GM23338 (cell line): ENCODE results near the gene DNAH17. TPM values are rescaled to one million over a fixed set of nuclear protein-coding genes. Genes with fewer than 3 reads are reported as not detected.

Experiments
- ATAC-seq: fragments of 200-7000 bp; cut with Tn5 transposase; 3 replicates; pipeline ENCODE4 v1.9.1; 2020
- DNase-seq: peaks from one replicate; pipeline ENCODE4 v3.0.0-alpha.2; 2015; ENCODE audit warnings: low spot score
- H2AFZ ChIP-seq: fragments of 200-600 bp; sonication (generic); 2 replicates; pipeline ENCODE4 v1.8.0; 2016; ENCODE audit warnings: antibody characterized with exemption, mild to moderate bottlenecking, moderate library complexity
- H3F3A ChIP-seq: fragments of 200-600 bp; sonication (generic); replicated peaks from 2 replicates; pipeline ENCODE4 v1.8.0; 2017; ENCODE audit warnings: antibody characterized with exemption, mixed run types, low read depth
- H3K27ac ChIP-seq: fragments of 200-600 bp; sonication (generic); 2 replicates; pipeline ENCODE4 v1.6.1; 2016; ENCODE audit warnings: low read depth
- H3K27me3 ChIP-seq: fragments of 200-600 bp; sonication (generic); 2 replicates; pipeline ENCODE4 v1.8.0; 2016; ENCODE audit warnings: mild to moderate bottlenecking, mixed run types, moderate library complexity; ENCODE audit not compliant: insufficient read depth
- H3K36me3 ChIP-seq: fragments of 200-600 bp; sonication (generic); 2 replicates; pipeline ENCODE4 v1.8.0; 2016; ENCODE audit warnings: mild to moderate bottlenecking; ENCODE audit not compliant: insufficient read depth
- H3K4me1 ChIP-seq: fragments of 200-600 bp; sonication (generic); 2 replicates; pipeline ENCODE4 v1.8.0; 2016; ENCODE audit warnings: mild to moderate bottlenecking, moderate library complexity; ENCODE audit not compliant: insufficient read depth
- H3K4me2 ChIP-seq: fragments of 200-600 bp; sonication (generic); 2 replicates; pipeline ENCODE4 v1.7.1; 2017; ENCODE audit warnings: mixed run types
- H3K4me3 ChIP-seq: fragments of 200-600 bp; sonication (generic); 2 replicates; pipeline ENCODE4 v1.6.1; 2016; ENCODE audit warnings: mixed run types
- H3K79me2 ChIP-seq: fragments of 200-600 bp; sonication (generic); replicated peaks from 2 replicates; pipeline ENCODE4 v1.8.0; 2017; ENCODE audit warnings: mild to moderate bottlenecking; ENCODE audit not compliant: insufficient read depth
- H3K9me2 ChIP-seq: fragments of 200-600 bp; sonication (generic); 2 replicates; pipeline ENCODE4 v1.8.0; 2017; ENCODE audit not compliant: insufficient read depth
- H4K20me1 ChIP-seq: fragments of 200-600 bp; sonication (generic); replicated peaks from 2 replicates; pipeline ENCODE4 v1.8.0; 2017; ENCODE audit warnings: mild to moderate bottlenecking; ENCODE audit not compliant: insufficient read depth
- H3K27ac Mint-ChIP-seq: 2 replicates; pipeline ENCODE4 v1.8.0; 2020; ENCODE audit warnings: inconsistent platforms, mild to moderate bottlenecking, moderate library complexity, mixed read lengths
- H3K27me3 Mint-ChIP-seq: 3 replicates; pipeline ENCODE4 v1.8.0; 2022; ENCODE audit warnings: low read depth, mild to moderate bottlenecking, moderate library complexity, mixed read lengths, inconsistent platforms; ENCODE audit not compliant: insufficient read depth, poor library complexity
- H3K36me3 Mint-ChIP-seq: 3 replicates; pipeline ENCODE4 v1.8.0; 2021; ENCODE audit warnings: low read depth, mild to moderate bottlenecking, inconsistent platforms, moderate library complexity, mixed read lengths
- H3K4me1 Mint-ChIP-seq: 3 replicates; pipeline ENCODE4 v1.8.0; 2020; ENCODE audit warnings: mild to moderate bottlenecking, inconsistent platforms, mixed read lengths
- H3K4me3 Mint-ChIP-seq: 3 replicates; pipeline ENCODE4 v1.8.0; 2021; ENCODE audit warnings: moderate library complexity, mild to moderate bottlenecking, inconsistent platforms, mixed read lengths
- H3K9me3 Mint-ChIP-seq: 3 replicates; pipeline ENCODE4 v1.8.0; 2020; ENCODE audit warnings: moderate library complexity, mild to moderate bottlenecking, inconsistent platforms, mixed read lengths
- CREB1 ChIP-seq: fragments of 250-450 bp; sonication (Bioruptor Pico); IDR thresholded peaks from 2 replicates; pipeline ENCODE4 v1.5.0; 2020; ENCODE audit warnings: low read depth, mild to moderate bottlenecking, moderate library complexity
- EZH2phosphoT487 ChIP-seq: fragments of 200-600 bp; sonication (generic); IDR thresholded peaks from one replicate; pipeline ENCODE4 v1.8.1; 2018; ENCODE audit warnings: antibody characterized with exemption; ENCODE audit not compliant: unreplicated experiment
- JUNB ChIP-seq: IDR thresholded peaks from one replicate; pipeline ENCODE4 v1.6.1; 2016; ENCODE audit warnings: antibody characterized with exemption; ENCODE audit not compliant: unreplicated experiment
- NANOG ChIP-seq: IDR thresholded peaks from 2 replicates; pipeline ENCODE4 v1.6.1; 2016; ENCODE audit warnings: antibody characterized with exemption, borderline replicate concordance
- POLR2AphosphoS5 ChIP-seq: IDR thresholded peaks from 2 replicates; pipeline ENCODE4 v1.6.1; 2016; ENCODE audit warnings: antibody characterized with exemption, low read depth
- REST ChIP-seq: IDR thresholded peaks from one replicate; pipeline ENCODE4 v1.6.1; 2018; ENCODE audit warnings: antibody characterized with exemption; ENCODE audit not compliant: unreplicated experiment
- STAT1 ChIP-seq: IDR thresholded peaks from one replicate; pipeline ENCODE4 v1.6.1; 2016; ENCODE audit warnings: antibody characterized with exemption; ENCODE audit not compliant: unreplicated experiment
- ZNF114 ChIP-seq: fragments of 250-450 bp; sonication (Bioruptor Pico); IDR thresholded peaks from 2 replicates; pipeline ENCODE4 v1.5.0; 2020; ENCODE audit warnings: mild to moderate bottlenecking, moderate library complexity
- ZNF462 ChIP-seq: fragments of 250-450 bp; sonication (Bioruptor Pico); IDR thresholded peaks from 2 replicates; pipeline ENCODE4 v1.5.0; 2020; ENCODE audit warnings: mild to moderate bottlenecking, moderate library complexity
- polyA plus RNA-seq: library from polyadenylated mRNA; unstranded; fragments of >200 nt; fragmentation: Nextera tagmentation; extraction: Ambion mirVana; gene quantifications from 2 replicates; pipeline ENCODE4 v1.2.1, GENCODE V29; 2016
- total RNA-seq: library from RNA; depleted of rRNA; stranded (reverse); fragments of >200 nt; shearing (Covaris generic); gene quantifications from 2 replicates; pipeline ENCODE4 v1.2.3, GENCODE V29; 2014
- TF ChIP-seq, protein P1 (sequence below), 2 experiments: fragments of 200-600 bp in 1 of 2; sonication (generic) in 1 of 2; conservative IDR thresholded peaks; 2 replicates each; pipeline versions ENCODE4 v1.5.1 to v1.6.1; 2016 to 2017; ENCODE audit warnings: antibody characterized with exemption in 2 of 2, low read depth in 2 of 2, mild to moderate bottlenecking in 2 of 2, moderate library complexity in 1 of 2
- TF ChIP-seq, protein P2 (sequence below): IDR thresholded peaks from 2 replicates; pipeline ENCODE4 v1.6.1; 2016; ENCODE audit warnings: antibody characterized with exemption

DNAH17 gene
- total and polyA plus RNA-seq, 2 experiments from 2014 or later: 0.59 to 2.0 TPM

DNA sequence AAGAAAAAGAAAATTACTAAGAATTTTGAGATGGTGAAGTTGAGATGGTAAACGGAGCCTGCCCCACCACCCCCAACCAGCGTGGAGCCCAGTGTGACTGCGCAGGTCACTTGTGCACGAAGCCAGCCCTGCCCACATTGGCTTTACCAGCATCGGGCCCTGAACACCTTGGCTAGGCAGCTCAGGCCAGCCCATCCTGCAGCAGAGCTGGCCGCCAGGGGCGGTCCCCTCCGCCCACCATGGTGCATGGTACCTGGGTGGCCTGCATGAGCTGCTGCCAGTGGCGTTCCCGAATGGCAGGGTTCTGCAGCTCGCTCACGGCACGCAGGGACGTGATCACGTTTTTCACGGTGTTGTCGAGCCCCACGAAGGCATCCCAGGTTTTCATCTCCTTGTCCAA is 62.7 kb downstream of the DNAH17 start:
- Mint-ChIP-seq H3K9me3 (peaks cover 5% of the 10 kb centered on the region; the same call in 1 of the 3 replicates), H3K27ac (no peak overlapping the region), H3K4me1 (peaks cover 3% of the 10 kb centered on the region; the same call in 1 of the 3 replicates), H3K36me3 (no peaks in the 10 kb centered on the region), H3K27me3 (peaks cover 3% of the 10 kb centered on the region), H3K4me3 (no peak overlapping the region)
- DNase-seq (no peak), ATAC-seq (no peak)
- H3K4me3 ChIP-seq: no peak overlapping the region
- no peak overlapping the region for H2AFZ ChIP-seq
- TF ChIP-seq CREB1: no peak
- no peak for TF ChIP-seq NANOG
- TF ChIP-seq EZH2phosphoT487: no peak
- TF ChIP-seq, protein P1, sequence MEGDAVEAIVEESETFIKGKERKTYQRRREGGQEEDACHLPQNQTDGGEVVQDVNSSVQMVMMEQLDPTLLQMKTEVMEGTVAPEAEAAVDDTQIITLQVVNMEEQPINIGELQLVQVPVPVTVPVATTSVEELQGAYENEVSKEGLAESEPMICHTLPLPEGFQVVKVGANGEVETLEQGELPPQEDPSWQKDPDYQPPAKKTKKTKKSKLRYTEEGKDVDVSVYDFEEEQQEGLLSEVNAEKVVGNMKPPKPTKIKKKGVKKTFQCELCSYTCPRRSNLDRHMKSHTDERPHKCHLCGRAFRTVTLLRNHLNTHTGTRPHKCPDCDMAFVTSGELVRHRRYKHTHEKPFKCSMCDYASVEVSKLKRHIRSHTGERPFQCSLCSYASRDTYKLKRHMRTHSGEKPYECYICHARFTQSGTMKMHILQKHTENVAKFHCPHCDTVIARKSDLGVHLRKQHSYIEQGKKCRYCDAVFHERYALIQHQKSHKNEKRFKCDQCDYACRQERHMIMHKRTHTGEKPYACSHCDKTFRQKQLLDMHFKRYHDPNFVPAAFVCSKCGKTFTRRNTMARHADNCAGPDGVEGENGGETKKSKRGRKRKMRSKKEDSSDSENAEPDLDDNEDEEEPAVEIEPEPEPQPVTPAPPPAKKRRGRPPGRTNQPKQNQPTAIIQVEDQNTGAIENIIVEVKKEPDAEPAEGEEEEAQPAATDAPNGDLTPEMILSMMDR (conservative IDR thresholded peaks at IDR 0.05; ENCODE audit: low read depth in 2 of 2): no peak
- TF ChIP-seq ZNF462 (CRISPR knock-in tag): no peak
- no peak for TF ChIP-seq REST
- no peak for TF ChIP-seq STAT1
- TF ChIP-seq JUNB: no peak
- TF ChIP-seq, protein P2, sequence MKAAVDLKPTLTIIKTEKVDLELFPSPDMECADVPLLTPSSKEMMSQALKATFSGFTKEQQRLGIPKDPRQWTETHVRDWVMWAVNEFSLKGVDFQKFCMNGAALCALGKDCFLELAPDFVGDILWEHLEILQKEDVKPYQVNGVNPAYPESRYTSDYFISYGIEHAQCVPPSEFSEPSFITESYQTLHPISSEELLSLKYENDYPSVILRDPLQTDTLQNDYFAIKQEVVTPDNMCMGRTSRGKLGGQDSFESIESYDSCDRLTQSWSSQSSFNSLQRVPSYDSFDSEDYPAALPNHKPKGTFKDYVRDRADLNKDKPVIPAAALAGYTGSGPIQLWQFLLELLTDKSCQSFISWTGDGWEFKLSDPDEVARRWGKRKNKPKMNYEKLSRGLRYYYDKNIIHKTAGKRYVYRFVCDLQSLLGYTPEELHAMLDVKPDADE: no peak
- no peak for TF ChIP-seq ZNF114 (CRISPR knock-in tag)
- TF ChIP-seq POLR2AphosphoS5: no peak
- no peaks in the 10 kb centered on the region for H3K9me2 ChIP-seq
- no peaks in the 10 kb centered on the region for H4K20me1 ChIP-seq
- no peaks in the 10 kb centered on the region for H3K4me1 ChIP-seq
- no peaks in the 10 kb centered on the region for H3K27me3 ChIP-seq
- no peaks in the 10 kb centered on the region for H3K36me3 ChIP-seq
- no peak overlapping the region for H3K4me2 ChIP-seq
- no peaks in the 10 kb centered on the region for H3F3A ChIP-seq
- no peak overlapping the region for H3K27ac ChIP-seq
- no peaks in the 10 kb centered on the region for H3K79me2 ChIP-seq
